Measurements from ENCODE around the gene PPP3CA.
"Not testable (repeated sequence)": the region's sequence is repeated elsewhere in the genome, so short reads cannot be mapped to it uniquely, and the experiment has no call there.

PPP3CA gene

GRCh38 chr4:101103381-101104142 is 243.8 kb downstream of the PPP3CA start:
- DNase-seq: peak in 11 of 56 donors; percentile 5 to 40 (median 27)

GRCh38 chr4:101102114-101102742 is 245.1 kb downstream of the PPP3CA start:
- DNase-seq: peak in 31 of 56 donors; percentile 1 to 64 (median 18)

GRCh38 chr4:101101072-101101471 is 246.3 kb downstream of the PPP3CA start:
- DNase-seq: no peak

GRCh38 chr4:101098666-101099400 is 248.5 kb downstream of the PPP3CA start:
- DNase-seq: no peak

- not testable (repeated sequence) for DNase-seq
Observed at GRCh38 chr4:101092609-101093008, 254.7 kb downstream of the PPP3CA start.

GRCh38 chr4:101089168-101089567 is 258.2 kb downstream of the PPP3CA start:
- DNase-seq: no peak

GRCh38 chr4:101086801-101087586 is 260.3 kb downstream of the PPP3CA start:
- no peak for DNase-seq

GRCh38 chr4:101083131-101083530 is 264.2 kb downstream of the PPP3CA start:
- no peak for DNase-seq

- DNase-seq: peak in 1 of 56 donors; percentile 15
Observed at GRCh38 chr4:101081695-101082369, 265.5 kb downstream of the PPP3CA start.

- no peak for DNase-seq
Observed at GRCh38 chr4:101081166-101081565, 266.2 kb downstream of the PPP3CA start.

GRCh38 chr4:101078950-101079349 is 268.4 kb downstream of the PPP3CA start:
- no peak for DNase-seq

GRCh38 chr4:101076032-101076431 is 271.3 kb downstream of the PPP3CA start:
- DNase-seq: no peak

- DNase-seq: no peak
Observed at GRCh38 chr4:101075536-101075935, 271.8 kb downstream of the PPP3CA start.

- no peak for DNase-seq
Observed at GRCh38 chr4:101074326-101074725, 273.0 kb downstream of the PPP3CA start.

- no peak for DNase-seq
Observed at GRCh38 chr4:101071241-101071640, 276.1 kb downstream of the PPP3CA start.

GRCh38 chr4:101068115-101068514 is 279.2 kb downstream of the PPP3CA start:
- DNase-seq: no peak

GRCh38 chr4:101067383-101067782 is 279.9 kb downstream of the PPP3CA start:
- DNase-seq: no peak

GRCh38 chr4:101066626-101067170 is 280.6 kb downstream of the PPP3CA start:
- peak in 18 of 56 donors; percentile 0 to 44 (median 15) for DNase-seq

- DNase-seq: no peak
Observed at GRCh38 chr4:101065935-101066485, 281.3 kb downstream of the PPP3CA start.

GRCh38 chr4:101065346-101065745 is 282.0 kb downstream of the PPP3CA start:
- no peak for DNase-seq
